C4-2B (cell line): Measurements from ENCODE around the gene SNPH.

Experiments
- H3K27ac ChIP-seq: fragments of 450-650 bp; 2 replicates; pipeline ENCODE4 v1.5.1; 2017
- ZFX ChIP-seq: fragments of 450-650 bp; IDR thresholded peaks from 2 replicates; pipeline ENCODE4 v1.6.1; 2017
- TF ChIP-seq, protein P1 (sequence below): fragments of 450-650 bp; conservative IDR thresholded peaks from 2 replicates; pipeline ENCODE4 v1.5.1; 2017; ENCODE audit warnings: mild to moderate bottlenecking

SNPH gene

DNA sequence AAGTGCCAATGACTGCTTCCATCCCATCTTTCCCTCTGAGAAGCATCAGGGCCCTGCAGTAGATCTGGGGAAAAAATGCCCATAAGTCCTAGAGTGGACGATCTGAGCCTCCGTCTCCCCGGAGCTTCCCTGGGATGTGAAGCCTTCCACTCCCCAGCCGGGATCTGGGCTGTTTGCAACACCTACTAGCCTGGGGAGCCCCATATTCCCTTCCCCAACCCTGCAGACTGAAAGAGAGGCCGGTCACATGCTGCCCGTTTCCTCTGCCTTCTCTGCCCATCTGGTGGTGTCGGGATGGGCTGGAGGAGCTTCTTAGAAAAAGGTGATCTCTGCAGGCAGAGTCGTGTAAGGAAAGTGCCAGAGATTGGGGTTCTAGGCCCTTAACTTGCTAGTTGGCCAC is 1.1 kb downstream of the SNPH start:
- TF ChIP-seq, protein P1, sequence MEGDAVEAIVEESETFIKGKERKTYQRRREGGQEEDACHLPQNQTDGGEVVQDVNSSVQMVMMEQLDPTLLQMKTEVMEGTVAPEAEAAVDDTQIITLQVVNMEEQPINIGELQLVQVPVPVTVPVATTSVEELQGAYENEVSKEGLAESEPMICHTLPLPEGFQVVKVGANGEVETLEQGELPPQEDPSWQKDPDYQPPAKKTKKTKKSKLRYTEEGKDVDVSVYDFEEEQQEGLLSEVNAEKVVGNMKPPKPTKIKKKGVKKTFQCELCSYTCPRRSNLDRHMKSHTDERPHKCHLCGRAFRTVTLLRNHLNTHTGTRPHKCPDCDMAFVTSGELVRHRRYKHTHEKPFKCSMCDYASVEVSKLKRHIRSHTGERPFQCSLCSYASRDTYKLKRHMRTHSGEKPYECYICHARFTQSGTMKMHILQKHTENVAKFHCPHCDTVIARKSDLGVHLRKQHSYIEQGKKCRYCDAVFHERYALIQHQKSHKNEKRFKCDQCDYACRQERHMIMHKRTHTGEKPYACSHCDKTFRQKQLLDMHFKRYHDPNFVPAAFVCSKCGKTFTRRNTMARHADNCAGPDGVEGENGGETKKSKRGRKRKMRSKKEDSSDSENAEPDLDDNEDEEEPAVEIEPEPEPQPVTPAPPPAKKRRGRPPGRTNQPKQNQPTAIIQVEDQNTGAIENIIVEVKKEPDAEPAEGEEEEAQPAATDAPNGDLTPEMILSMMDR, result no peak
- TF ChIP-seq ZFX, result no peak
- H3K27ac ChIP-seq, result no peak overlapping the region

DNA sequence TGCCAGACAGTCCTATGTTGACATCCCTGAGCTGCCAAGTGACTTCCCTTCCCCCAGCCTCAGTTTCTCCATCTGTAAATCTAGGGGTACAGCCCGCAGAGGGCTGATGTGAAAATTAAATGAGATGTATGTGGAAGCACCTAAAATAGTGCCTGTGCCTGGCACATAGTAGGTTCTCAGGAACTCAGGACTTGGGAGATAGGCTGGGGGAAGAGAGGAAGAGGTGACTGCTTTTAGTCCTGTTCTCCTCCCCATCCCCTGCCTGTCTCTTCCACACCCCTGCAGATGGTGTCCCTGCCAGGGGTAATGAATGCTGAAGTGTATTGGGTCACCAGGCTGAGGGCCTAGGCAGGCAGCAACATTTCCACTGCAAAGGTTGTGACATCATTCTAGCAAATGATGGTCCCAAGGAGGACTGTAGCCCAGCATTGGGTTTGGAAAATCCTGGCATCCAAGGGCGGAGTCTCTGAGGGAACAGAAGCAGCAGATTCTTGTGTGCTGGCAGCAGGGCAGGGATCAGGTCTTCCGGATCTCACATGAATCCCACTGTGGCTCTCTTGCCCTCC is 1.8 kb downstream of the SNPH start:
- no peak overlapping the region for H3K27ac ChIP-seq

DNA sequence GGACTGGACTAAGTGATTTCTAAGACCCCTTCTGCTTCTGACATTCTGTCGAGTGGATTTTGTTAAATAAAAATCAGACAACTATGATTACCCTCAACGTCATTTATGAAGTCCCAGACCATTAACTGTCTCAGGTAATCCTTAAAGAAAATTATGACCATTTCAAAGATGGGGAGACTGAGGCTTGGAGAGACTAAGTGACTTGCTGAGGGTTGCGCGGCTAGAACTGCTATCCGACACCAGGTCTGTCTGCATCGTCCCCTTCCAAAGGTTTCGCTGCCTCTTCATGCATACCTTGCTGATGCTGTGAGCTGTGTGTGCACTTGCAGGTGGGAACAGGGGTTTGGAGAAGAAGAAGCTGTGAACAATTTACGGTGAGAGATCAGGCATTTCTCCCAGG is 3.1 kb downstream of the SNPH start:
- no peak for TF ChIP-seq ZFX
- TF ChIP-seq, protein P1, result no peak
- H3K27ac ChIP-seq, result no peak overlapping the region

More for the DNA sequence above, 1.8 kb downstream of the SNPH start:
- TF ChIP-seq, protein P1, result no peak
- TF ChIP-seq ZFX, result no peak

DNA sequence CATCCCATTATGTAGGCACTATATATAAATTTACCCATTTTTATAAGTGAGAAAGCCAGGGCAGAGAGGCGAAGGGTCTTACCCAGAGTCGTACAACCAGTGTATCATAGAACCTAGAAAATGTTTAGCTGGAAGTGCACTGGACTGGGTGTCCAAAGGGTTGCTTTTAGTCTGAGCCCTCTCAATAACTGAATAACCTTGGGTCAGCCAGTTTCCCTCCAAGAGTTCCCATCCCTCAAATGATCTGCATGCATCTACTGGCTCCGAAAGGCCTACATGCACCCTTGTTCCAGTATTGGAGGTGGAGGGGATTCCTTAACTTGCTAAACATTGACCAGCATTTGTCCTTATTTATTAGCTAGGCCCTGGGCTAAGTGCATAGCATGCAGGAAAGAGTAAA is 3.8 kb downstream of the SNPH start:
- no peak overlapping the region for H3K27ac ChIP-seq
- TF ChIP-seq, protein P1, result no peak
- TF ChIP-seq ZFX, result no peak

DNA sequence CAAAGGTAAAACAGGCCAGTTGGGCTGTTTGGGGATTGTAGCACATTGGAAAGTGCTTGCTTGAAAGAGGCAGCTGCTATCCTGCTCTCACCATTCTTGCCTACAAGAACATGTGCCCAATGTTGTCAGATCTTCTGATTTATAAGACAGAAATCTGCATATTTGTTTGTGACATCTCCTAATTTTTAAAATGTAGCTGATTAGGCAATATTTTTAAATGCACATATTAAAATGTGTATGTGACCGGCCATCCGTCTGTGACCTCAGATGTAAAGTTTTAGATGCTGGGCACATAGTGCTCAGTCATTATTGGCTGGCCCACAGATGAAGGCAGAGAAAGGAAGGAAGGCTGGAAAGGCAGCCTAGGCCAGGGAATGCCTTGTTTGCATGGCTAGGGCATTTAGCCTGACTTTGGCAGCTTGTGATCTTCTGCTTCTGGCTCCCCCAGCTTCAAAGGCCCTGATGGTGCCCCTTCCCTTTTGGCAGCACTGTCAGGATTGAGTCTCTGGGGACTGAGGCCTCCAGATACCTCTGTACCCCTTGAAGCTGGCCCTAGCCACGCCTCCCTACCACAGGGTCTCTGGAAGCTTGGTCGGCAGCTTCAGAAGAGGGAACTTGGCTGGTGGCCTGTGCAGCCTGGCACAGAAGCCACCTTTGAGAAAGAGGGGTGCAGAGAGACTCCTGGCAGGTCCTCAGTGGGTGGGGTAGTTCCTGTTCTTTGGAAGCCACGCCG is 6.4 kb downstream of the SNPH start:
- H3K27ac ChIP-seq, result no peak overlapping the region

DNA sequence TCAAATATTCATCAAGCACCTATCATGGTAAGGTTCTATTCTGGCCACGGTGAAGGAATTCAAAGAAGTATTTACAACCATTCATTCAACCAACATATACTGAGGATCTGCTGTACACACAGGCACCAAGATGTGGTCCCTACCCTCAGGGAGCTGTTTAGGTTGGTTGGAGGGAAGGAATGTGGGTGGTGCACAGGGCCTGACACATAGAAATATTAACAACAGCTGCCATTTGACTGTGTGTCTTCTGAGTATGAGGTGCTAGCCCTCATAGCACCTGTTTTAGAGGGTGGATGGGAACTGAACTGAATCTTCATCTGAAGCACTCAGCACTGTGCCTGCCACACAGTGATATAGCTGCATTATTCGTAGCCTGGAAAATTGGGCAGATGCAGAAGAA is 7.3 kb downstream of the SNPH start:
- TF ChIP-seq, protein P1, result no peak
- TF ChIP-seq ZFX, result no peak

More for the DNA sequence above, 6.4 kb downstream of the SNPH start:
- TF ChIP-seq, protein P1, result no peak
- no peak for TF ChIP-seq ZFX

DNA sequence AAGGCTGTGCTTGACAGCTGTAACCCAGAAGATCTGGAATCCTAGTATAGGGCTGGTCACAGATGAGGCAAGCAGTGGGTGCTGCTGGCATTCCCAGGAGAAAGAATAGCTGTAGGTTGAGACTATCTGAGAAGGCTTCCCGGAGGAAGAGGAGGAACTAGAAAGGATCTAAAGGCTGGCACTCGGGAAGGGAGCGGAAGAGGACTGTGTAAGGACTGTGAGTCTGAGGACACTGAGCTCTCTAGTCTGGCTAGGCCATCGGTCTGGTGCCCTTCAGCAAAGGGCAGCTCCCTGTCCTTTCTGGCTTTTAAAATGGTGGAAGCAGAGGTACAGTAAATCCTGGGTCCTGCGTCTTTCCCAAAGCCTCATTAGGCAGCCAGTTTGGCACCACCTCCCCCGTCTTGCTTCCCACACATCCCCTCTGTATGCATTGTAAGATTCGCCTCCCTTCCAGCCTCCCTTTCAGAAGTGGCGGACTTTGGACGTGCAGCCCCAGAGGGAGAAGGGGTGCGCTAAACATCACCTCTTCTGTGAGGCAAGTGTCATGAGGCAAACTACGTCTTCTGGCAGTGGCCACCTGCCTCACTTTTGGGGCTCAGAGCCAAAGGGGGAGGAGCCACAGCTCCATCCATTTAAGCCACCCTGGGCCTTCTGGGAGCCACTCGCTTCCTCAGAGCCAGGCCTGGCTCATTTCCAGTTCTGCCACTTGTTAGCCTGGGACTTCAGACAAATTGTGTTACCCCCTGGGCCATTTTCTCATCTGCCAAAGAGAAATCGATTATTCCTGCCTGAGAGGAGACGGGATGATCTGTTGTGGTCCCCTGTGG is 8.6 kb downstream of the SNPH start:
- H3K27ac ChIP-seq, result no peak overlapping the region

More for the DNA sequence above, 7.3 kb downstream of the SNPH start:
- no peak overlapping the region for H3K27ac ChIP-seq

More for the DNA sequence above, 8.6 kb downstream of the SNPH start:
- TF ChIP-seq, protein P1, result no peak
- TF ChIP-seq ZFX, result no peak
